HG03064 (cell line): Measurements from ENCODE around the gene C2CD4D.

Experiments used
- ATAC-seq: cut with Tn5 transposase; IDR thresholded peaks from one replicate; pipeline ENCODE4 v1.9.1; 2021; ENCODE audit warnings: low read depth; ENCODE audit not compliant: unreplicated experiment

The C2CD4D gene

DNA sequence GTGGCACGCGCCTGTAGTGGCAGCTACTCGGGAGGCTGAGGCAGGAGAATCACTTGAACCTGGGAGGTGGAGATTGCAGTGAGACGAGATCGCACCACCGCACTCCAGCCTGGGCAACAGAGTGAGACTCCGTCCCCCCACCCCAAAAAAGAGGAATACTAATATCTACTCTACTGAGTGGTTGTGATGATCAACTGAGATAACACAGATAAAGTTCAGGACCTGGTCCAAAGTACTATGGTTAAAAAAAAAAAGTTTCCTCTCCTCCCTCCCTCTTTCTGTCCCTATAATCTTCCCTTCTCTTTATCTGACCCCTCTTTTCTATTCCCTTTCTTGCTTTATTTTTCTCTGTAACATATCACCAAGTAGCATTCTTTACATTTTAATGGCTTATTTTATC is 4.0 kb downstream of the C2CD4D start:
- ATAC-seq, result no peak

DNA sequence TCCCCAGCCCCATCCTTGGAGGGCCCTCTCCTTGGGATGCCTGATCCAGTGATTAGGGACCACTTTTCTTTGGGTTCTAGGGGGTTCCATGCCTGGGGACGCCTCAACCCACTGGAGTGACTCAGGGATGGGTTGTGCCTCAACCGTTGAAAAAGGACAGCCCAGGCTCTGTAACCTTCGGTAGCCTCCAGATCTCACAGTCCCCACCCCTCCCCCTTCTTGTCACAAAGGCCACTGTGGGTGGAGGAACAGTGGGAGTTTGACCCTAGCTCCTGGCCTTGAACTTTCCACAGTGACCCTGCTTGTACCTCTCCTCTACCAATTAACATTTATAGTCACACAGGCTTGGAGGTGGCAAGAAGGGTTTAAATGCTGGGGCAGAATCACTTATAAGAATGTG is 5.4 kb downstream of the C2CD4D start:
- no peak for ATAC-seq

DNA sequence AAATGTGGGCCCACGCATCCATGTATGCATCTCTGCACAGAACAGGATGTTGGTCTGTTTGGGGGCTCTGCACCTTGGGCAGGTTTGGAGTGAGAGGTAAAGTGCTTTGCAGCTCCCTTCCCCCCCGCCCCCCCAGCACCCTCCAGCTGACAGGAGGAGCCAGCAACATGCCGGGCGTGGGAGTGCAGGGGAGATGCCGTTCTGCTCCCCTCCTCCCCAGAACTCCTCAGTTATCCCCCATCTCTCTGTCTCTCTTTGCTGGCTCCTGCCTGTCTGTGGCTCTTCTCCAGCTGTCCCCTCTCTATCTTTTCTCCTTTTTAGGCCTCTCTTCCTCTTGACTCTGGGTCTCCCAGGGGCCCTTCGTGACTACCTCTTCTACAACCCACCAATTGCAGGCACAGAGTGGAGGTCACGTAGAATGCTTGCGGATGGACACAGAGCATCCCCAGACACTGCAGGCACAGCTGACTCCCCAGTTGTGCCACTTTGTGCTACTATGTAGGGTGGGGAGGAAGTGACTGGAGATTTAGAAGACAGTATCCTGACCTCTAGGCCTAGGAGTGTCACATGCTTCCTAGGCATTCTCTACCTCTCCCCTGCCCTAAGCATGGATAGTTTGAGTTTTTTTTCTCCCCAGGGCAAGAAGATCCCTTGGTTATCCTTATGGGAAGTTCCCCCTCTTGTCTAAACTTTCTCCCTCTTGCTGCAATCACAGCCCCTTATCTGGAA is 6.3 kb downstream of the C2CD4D start:
- ATAC-seq, result no peak

DNA sequence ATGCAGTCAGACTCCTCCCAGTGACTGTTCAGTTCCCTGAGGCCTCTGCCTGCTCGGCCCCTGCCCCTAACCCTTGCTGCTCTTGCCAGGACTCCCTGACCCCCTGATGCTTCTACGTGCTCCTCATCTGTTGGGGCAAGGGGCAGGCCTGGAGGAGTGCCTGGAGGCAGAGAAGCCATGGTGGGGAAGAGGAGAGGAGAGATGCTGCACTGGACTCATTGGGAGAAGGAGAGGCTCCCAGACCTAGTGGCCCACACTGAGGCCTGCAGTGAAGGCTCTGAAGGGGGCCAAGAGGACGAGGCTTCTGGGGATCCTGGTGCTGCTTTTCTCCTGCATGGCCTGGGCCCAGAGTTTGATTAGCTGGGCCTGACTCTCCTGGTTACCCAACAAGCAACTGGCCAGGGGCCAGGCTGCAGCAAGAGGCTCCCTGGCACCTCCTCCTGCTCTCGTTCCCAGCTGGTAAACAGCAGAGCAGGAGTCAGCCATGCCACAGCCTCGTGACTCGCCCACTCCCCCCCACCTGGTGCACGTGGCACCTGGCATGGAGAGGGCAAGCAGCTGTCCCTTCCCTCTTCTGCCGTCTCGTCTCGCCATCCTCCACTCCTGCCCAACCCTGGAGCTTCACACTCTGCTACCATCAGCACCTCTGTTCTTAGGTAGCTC is 7.2 kb downstream of the C2CD4D start:
- ATAC-seq, result no peak

DNA sequence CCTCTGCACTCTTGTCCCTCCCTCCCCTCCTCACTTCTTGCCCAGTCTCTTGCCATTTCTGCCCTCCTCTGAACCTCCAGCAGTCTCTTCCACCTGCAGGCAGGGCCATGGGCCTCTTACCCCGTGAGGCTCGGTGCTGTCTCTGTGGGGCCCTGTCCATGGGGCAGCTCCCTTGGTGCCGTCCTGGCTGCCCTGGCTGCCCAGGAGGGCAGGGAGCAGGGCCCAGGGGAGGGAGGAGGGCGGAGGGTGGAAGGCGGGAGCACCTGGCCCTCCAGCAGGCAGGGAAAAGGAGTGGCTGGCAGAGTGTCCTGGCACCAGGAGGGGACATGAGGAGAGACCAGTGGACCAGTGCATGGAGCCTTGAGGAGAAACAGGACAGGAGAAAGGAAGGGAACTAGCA is 8.0 kb downstream of the C2CD4D start, which contains the start of gene RORC:
TSS of gene RORC (minus strand) at position 198 of the 400 bp plus-strand sequence. CDS start at position 160, 38 bp downstream.
- ATAC-seq, result no peak

DNA sequence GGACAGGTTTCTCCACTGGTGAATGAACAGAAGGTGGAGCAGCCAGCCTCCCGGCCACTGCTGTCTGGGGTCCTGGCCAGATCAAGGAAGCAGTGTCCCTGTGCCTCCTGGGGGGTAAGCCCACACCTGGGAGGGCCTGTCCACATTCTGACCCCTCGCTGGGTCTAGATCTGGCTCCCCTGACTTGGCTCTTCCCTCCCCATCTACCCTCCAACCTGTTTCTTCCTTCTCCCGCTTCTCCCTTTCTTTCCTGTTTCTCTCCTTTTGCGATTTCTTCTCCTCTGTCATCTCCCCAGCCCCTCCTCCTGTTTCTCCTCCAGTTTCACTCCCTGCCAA is 8.4 kb downstream of the C2CD4D start:
- ATAC-seq, result no peak

DNA sequence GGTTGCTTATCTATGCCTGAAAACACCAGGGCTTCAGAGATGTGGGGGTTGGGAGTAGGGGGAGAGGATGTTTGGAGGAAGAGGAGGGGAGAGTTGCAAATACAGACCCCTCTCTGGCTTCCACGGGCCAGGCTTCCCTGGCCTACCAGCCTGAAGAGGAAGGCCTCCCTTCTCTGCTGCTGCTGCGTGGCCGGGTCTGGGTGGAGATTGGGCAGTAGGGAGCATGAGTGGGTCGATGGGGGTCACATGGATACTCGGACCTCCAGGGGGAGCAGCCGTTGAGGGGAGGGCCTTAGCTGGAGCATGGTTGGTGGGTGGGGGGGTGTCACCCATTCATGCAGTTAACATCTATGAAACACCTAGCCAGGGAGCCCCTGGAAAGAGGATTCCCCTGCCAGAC is 9.6 kb downstream of the C2CD4D start:
- no peak for ATAC-seq

DNA sequence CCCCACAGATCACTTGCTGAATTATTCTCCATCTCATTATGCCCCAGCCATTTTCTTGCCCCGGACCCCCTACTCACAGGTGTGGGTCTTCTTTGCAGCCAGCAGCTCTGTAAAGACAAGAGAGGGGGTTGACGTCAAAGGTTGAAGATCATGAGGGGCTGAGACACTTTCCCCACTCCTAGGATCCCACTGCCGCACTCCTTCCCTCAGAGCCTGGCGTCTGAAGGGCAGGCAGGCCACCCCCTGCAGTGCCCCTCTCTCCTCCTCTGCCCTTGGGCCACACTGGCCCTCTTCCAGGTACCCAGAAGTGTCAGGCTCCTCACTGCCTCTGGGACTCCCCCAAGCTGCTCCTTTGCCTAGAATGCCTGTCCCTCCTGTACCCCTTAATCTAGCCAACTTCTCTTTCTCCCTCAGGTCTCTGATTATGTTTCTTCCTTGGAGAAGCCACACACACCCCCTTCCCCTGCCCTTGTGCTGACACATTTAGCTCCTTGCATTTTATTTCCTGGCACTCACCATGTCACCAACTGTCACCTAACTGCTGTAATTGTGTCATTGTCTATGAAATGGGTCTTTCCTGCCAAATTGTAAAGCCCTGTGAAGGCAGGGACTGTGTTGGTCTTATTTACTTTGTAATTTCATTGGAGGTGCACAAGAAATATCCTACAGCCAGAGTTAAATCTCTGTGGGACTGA is 10.1 kb downstream of the C2CD4D start:
- ATAC-seq, result no peak

DNA sequence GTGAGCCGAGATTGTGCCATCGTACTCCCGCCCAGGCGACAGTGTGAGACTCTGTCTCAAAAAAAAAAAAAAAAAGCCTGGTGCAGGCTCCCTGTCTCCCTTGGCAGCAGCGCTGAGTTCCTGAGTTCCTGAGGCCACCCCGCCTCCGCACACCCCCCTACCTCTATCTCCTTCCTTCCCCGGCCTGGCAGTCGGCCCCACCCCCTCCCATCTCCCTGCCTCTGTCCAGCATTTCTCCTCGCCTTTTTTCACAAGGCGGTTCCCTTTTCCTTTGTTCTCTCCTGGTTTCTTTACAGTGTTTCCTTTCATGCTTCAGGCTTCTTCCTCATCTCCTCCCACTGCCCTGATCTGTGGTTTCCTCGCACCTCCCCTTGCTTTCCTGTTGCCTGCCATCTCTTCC is 10.7 kb downstream of the C2CD4D start:
- no peak for ATAC-seq

DNA sequence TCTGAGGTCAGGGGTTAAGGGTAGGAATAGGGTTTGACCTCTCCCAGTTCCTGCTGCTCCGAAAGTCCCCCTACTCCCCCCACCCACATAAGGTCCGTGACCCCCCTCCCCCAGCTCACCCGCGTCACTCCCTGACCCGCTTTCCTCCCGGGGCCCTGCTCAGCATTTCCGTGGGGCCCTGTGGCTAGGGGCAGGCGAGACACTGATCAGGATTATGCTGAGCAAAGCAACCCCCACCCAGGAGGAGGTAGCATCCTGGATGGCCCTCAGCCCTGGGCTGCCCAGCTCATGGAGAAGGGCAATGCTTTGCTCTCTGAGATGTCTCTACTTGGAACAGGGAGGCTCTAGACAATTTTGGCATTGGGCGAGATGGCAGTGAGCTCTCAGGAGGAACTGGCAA is 11.8 kb downstream of the C2CD4D start:
- no peak for ATAC-seq

DNA sequence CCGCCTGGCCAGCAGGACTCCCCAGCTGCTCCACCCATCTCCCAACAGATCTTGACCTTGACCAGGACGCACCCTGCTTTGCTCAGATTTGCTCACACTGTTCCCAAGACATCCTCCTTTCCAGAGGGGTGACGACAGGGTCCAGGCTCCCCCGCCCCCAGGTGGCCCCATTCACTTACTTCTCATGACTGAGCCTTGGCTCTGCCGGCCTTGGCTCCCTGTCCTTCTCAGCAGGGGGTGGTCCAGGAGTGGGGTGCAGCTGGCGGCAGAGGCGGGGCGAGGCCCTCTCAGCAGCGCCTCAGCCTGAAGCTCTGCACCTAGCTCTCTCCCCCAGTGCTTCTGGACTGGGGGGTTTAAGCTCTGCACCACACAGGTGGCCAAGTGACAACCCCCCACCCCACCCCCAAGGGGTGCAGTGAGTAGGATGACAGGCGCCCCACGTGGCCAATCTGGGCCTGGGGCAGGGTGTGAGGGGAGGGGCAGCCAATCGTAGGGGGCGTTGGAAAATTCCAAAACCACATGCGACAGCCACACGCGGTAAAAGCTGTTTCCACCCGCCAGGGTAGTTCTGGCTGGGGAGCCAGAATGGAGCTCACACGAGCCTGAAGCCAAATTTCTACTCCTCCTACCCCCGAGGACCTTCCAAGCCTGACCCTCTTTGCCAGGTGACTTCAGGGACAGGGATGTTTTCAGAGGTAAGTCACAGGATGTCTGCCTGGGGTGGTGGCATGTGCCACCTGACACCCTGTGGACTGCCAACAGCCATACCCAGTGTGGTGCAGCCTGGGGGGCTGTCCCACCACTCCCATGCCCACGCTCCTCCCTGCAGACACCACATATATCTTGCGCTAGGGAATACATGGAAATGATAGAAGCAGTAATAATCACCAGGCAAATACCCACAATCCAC is 13.6 kb downstream of the C2CD4D start:
- no peak for ATAC-seq

DNA sequence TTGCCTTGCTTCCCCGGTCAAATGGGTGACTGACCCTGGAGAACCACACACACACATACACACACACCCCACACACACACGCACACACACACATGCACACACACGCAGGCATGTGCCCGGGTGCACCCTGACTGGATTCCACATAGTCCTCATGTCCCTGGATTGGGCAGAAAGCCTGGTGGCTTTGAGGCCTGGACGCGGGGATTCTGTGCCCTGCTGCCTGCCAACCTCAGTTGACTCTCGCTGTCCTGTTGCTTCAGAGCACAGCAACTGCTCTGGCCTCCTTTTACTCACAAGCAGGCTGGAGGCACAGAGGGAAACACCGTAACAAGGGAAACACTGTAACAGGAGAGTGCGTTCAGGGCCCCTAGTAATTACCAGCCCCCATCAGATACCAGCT is 14.4 kb downstream of the C2CD4D start:
- no peak for ATAC-seq

DNA sequence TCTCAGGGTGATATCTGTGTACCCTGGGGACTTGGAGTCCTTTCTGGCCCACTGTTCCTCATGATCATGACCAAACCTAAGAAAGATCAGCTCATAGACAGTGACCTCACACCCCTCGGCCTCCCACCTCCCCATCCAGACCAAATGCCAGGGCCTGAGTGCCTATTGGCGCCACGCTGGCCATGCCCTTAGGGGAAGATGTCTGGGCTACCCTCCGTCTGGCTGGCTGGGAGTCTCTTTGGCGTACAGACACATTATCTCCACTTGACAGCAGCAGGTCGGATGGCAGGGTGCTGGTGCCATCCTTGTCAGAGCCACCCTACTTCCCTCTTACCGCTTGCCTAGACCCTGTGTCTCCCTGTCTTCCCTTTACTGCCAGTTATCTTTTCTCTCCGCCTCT is 16.4 kb downstream of the C2CD4D start:
- no peak for ATAC-seq

DNA sequence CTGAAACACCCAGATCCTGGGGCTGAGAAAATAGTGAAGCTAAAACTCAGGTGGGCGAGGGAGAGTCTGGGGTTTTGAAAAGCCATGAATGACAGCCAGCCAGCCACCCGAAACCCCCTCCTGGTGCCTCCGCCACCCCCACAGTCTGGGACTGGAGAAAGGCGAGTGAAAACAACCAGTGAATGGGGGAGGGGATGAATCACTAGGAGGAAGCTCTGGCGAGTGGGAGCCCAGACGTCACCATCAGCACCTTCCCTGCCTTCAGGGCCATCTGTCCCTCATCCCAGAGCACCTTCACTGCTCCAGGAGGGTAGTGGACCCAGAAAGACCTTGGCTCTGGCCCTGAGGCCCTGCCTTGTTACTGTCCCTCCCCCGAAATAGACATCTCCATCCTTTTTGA is 17.2 kb downstream of the C2CD4D start:
- no peak for ATAC-seq

DNA sequence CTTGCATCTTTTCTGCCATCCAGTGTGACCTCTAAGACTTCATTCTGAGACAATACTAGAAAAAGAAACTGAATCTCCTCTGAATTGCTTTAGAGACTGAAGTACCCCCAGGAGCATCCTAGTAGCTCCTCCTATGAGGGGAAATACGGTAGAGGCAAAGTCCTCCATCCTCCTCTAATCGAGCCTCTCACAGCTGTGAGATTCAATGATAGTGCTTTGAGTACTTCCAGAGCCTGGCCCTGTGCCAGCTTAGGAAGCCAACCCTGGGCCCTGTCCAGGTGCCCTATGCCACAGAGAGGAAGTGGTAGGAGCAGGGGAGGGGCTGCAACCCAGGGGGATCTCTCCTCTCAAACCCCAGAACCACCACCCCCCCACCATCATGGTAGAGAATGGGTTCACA is 18.7 kb downstream of the C2CD4D start:
- ATAC-seq, result no peak

DNA sequence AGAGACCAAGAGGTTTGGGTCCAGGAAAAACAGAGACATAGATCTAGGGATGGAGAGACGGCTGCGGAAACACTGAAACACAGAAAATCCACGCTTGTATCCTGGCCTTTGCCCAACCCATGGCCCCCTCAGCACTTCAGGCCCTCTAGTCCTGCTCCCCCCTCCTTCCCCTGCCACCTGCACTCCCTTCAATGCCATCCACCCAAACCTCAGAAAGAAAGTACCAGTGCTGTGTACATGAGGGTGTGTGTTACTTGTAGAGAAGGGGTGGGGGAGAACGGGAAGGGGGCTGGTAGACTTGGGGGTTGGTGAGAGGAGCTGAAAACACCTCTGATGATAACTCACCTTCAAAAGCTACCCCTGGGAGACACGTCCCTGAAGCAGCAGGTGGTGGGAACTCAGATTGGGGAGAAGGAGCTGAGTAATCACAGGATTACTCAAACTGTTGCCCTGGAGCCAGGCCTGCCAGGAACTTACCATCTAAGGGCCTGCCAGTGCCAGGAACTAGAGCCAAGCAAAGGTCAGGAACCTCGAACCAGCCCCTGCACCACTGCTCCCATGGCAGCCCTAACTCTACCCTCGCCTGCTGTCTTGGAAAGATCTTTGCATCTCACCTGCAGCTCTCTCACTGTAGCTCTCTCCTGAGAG is 19.5 kb downstream of the C2CD4D start:
- ATAC-seq, result no peak

DNA sequence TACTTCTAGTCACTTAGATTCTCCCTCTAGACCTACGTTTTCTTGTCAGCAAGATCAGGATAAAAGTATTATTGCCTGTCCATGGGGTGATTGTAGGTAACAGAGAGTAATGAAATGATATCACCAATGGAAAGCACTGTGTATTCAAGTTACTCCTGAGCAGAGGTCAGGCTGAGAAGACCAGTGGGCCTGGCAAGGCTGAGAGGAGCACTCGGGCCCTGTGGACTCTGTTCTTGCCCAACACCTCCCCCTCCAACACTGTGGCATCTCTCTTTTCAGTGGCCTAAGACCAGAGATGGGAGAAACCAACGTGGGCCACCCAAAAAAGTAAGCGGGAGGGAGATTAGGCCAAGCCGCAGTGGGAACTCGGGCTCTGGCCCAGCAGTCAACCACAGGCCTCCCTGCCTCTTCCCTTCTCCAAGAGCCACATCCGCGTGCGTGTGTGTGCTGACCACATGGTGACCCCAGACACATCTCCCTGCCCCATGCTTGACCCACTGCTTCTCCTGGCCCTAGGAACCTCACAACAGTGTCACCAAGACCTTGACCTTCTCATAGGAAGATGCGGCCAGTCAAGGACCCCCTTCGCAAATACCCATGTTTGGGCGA is 20.3 kb downstream of the C2CD4D start:
- ATAC-seq, result no peak

DNA sequence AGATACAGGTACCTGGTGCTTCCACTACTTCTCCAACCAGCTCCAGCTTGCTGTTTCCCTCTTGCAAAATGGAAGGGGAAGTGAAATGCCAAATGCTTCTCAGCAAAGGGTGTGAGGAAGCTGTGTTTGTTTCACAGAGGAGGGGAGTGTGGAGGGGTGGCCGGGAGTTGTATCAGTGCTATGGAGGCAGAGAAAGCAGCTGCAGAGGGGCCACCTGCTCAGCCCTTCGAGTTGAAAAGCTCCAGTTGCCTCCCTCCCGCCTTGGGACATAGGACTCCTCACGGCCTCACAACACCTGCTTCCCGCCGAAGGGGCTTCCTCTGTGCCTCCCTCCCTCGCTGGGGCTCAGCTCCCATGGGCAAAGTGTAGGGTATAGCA is 22.3 kb downstream of the C2CD4D start:
- ATAC-seq, result no peak

DNA sequence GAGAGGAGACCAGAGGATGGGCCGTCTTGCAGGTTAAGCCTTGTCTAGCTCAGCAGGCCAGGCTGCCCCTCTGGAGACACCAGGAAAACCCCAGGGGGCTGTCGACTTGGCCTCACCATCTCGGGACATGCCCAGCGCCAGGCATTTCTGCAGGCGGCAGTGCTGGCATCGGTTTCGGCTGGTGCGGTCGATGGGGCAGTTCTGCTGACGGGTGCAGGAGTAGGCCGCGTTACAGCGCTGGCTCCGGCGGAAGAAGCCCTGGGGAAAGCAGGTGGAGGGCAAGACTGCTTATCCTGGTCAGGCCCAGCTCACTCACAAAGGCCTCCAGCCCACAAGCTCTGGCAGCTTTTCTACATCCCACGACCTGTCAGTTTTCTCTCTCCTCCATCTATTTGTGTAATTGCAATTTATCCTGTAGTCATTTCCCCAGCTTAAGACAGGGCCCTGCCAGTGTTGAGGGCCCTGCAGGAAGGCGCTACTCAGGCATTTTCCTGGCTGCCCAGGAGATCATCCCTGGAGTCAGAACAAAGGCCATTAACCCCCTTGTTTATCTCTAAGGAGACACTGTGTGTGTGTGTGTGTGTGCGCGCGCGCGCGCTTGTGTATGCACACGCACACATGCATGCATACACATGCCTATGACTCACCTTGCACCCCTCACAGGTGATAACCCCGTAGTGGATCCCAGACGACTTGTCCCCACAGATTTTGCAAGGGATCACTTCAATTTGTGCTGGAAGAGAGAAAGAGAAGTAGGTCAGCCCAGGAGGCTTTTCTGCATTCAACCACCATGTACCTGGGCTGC is 22.9 kb downstream of the C2CD4D start:
- ATAC-seq, result no peak
